ENCODE measurements around the gene IFT52. TPM values are rescaled to one million over a fixed set of nuclear protein-coding genes. Genes with fewer than 3 reads are reported as not detected.

IFT52 gene
- total and polyA plus RNA-seq, 2 of the 8 experiments (the other 6 are each of a cell fraction or from before 2014, with no cell fraction given) = 35.6 to 40.4 TPM

DNA sequence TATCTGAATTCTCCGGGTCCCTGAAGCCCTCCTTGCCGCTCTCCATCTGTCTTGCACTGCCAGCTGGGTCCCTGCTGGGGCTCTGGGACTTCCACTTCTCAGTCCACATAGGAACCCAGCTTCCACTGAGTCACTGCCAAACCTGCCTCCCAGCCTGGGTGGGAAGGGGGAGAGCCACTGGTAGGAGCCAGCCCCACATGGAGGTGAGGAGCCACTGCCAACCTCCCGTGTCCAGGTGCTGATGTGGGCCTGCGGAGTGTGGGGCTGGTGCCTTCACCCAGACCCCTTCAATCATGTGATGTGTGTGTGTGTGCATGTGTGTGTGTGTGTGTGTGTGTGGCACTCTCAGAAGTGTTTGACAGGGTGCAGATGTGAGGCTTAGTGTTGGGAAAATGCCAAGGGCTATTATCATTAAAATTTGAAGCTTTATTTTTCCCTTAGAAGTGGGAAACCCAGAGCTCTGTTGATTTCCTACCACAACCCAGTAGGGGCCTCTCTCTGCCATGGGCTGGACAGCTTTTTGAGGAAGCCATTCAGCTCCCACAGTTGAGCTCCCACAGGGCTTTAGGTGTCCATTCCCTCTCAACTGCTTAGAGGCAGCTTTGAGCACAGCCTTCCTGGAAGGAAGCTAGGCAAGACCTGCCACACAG is 41.2 kb upstream of the IFT52 start:
- ChIA-PET CTCF (ENCODE audit: partially characterized antibody) (interaction anchor here (0.9 to 4.5 kb wide), 3 partner anchors 11 to 20 kb away, joined by 3 to 46 read pairs (median 3); no protein-coding TSS in a partner anchor), POLR2A (ENCODE audit: partially characterized antibody) (interaction anchor here (0.7 to 1.3 kb wide), 4 partner anchors 9 to 92 kb away, joined by 3 to 4 read pairs (median 3); partner anchors contain the start of genes SGK2 and SRSF6)
- Histone ChIP-seq H3K4me2 (ENCODE audit: insufficient read depth in 1 of 2, low read depth in 2 of 2, low read length in 2 of 2) (no peak overlapping the region), H4K91ac (replicated peaks; ENCODE audit: insufficient read length, low read length) (no peak overlapping the region), H3K27ac (ENCODE audit: low read depth, low read length) (no peak overlapping the region), H3K14ac (ENCODE audit: insufficient read length) (no peak overlapping the region), H3K4me3 (ENCODE audit: extremely low read depth in 1 of 4, insufficient read depth in 2 of 4, low read depth in 3 of 4, low read length in 4 of 4) (no peak overlapping the region), H2BK5ac (ENCODE audit: low read depth, low read length) (no peak overlapping the region), H4K8ac (ENCODE audit: extremely low read depth, insufficient read depth, low read length) (no peak overlapping the region), H3K18ac (ENCODE audit: extremely low read depth, low read length) (no peak overlapping the region), H4K20me1 (replicated peaks in 1 of 2; ENCODE audit: control insufficient read depth in 1 of 2, insufficient read depth in 2 of 2, low read length in 2 of 2) (no peaks in the 10 kb centered on the region), H3K36me3 (ENCODE audit: control insufficient read depth in 2 of 4, insufficient read depth in 4 of 4, low read length in 3 of 4) (peaks cover 0 to 5% (median 0%) of the 10 kb centered on the region in 4 experiments; a peak in 2 of 8 replicates), H2BK15ac (ENCODE audit: low read length) (no peak overlapping the region), H2BK12ac (ENCODE audit: low read depth, low read length) (no peak overlapping the region), H2AK5ac (ENCODE audit: low read depth, low read length) (no peak overlapping the region), H2BK120ac (replicated peaks; ENCODE audit: low read depth, low read length) (no peak overlapping the region), H3K79me1 (ENCODE audit: low read depth, low read length) (no peaks in the 10 kb centered on the region), H3K79me2 (ENCODE audit: control insufficient read depth in 1 of 2, insufficient read depth in 2 of 2, low read length in 2 of 2) (no peaks in the 10 kb centered on the region), H2AFZ (ENCODE audit: low read length) (no peak overlapping the region), H3K23me2 (ENCODE audit: low read depth, low read length) (peaks cover 2% of the 10 kb centered on the region; the same call in 1 of the 2 replicates), H3K9ac (replicated peaks in 1 of 4; ENCODE audit: extremely low read depth in 1 of 4, low read depth in 3 of 4, low read length in 3 of 4) (no peak overlapping the region), H3K27me3 (replicated peaks in 1 of 4; ENCODE audit: control insufficient read depth in 3 of 4, extremely low read depth in 1 of 4, insufficient read depth in 3 of 4, low read length in 3 of 4) (no peaks in the 10 kb centered on the region), H3K56ac (replicated peaks; ENCODE audit: insufficient read length, low read depth, low read length) (no peak overlapping the region), H2BK20ac (ENCODE audit: low read length) (no peak overlapping the region), H3K4me1 (replicated peaks in 1 of 4; ENCODE audit: control insufficient read depth in 3 of 4, insufficient read depth in 4 of 4, low read length in 3 of 4) (no peaks in the 10 kb centered on the region), H3K23ac (ENCODE audit: insufficient read length) (no peak overlapping the region), H3K9me3 (ENCODE audit: insufficient read depth in 2 of 2, low read depth in 1 of 2, low read length in 1 of 2) (peaks cover 0 to 7% of the 10 kb centered on the region in 2 experiments; a peak in 2 of 4 replicates), H4K5ac (ENCODE audit: insufficient read length, low read depth, low read length) (no peak overlapping the region), H3K4ac (replicated peaks; ENCODE audit: insufficient read length, low read depth, low read length) (no peak overlapping the region)
- TF ChIP-seq, protein P1, sequence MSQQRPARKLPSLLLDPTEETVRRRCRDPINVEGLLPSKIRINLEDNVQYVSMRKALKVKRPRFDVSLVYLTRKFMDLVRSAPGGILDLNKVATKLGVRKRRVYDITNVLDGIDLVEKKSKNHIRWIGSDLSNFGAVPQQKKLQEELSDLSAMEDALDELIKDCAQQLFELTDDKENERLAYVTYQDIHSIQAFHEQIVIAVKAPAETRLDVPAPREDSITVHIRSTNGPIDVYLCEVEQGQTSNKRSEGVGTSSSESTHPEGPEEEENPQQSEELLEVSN (IDR thresholded peaks at IDR 0.05) = no peak
- no peak for TF ChIP-seq TAF1 (IDR thresholded peaks at IDR 0.05; ENCODE audit: low read depth, low read length)
- no peak for TF ChIP-seq KDM4A (IDR thresholded peaks at IDR 0.05; ENCODE audit: low read depth, low read length, severe bottlenecking)
- no peak for TF ChIP-seq KDM1A (IDR thresholded peaks at IDR 0.05; ENCODE audit: borderline replicate concordance, low read length)
- no peak for TF ChIP-seq KDM5A (IDR thresholded peaks at IDR 0.05; ENCODE audit: low read length)
- no peak for TF ChIP-seq GABPA (IDR thresholded peaks at IDR 0.05; ENCODE audit: borderline replicate concordance, insufficient read depth, low read length)
- FAIRE-seq (no peak), DNase-seq (ENCODE audit: low read depth in 1 of 2, low spot score in 2 of 2) (no peak)
- 96% methylated on average over 4 of the region's 4 CpGs; no CpG with 5 or more reads in 1 of the 2 experiments for WGBS, 2 experiments (ENCODE audit: extremely low coverage in 1 of 2, insufficient coverage in 1 of 2, insufficient read length in 1 of 2, insufficient replicate concordance in 2 of 2, low coverage in 1 of 2, low lambda C conversion rate in 2 of 2, missing lambda C conversion rate in 1 of 2)

All from H1 (cell line).